Measurements from ENCODE around the gene CHST12. TPM values are rescaled to one million over a fixed set of nuclear protein-coding genes. Genes with fewer than 3 reads are reported as not detected.

CHST12 gene
- total RNA-seq, 1 donor from 2014 or later: 18.5 TPM

DNA sequence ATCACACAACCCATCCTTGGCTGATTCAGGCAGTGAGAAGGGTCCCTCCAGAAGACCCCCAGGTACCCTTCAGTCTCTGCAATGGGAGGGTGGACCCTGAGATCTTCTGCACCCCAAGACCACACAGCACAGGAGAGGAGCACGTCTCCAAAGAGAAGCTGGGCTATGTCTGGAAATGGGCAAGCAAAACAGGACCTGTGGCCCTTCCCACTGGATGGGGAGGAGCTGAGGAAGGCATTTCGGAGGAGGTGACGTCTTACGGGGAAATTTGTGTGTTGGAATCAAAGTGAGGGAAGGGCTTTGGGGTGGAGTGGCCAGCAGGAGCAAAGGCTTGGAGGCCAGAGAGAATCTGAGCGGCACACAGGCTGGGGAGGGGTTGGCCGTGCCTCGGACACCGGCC, 56.3 kb downstream of the CHST12 start:
- H3K27ac Mint-ChIP-seq (ENCODE audit: unreplicated experiment): no peak overlapping the region

DNA sequence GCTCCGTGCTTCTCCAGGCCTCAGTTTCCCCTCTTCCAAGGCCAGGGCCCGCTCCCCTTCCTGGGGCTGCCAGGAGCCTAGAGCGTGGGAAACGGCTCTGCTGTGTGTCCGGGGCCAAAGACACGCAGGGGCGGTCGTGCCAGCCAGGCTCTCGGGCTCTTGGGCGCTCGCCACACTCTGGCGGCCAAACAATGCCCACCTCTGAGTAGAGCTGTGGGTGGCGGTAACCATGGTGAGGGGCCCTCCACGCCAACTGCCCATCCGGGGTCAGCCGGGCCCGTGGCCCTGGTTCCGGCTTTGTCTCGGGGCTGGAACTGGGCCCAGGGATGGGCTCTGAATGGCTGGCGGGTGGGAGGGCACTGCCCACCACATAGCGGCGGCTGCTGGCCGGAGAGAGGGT, 56.8 kb downstream of the CHST12 start:
- H3K27ac Mint-ChIP-seq (ENCODE audit: unreplicated experiment): no peak overlapping the region
- TF ChIP-seq, protein P1, sequence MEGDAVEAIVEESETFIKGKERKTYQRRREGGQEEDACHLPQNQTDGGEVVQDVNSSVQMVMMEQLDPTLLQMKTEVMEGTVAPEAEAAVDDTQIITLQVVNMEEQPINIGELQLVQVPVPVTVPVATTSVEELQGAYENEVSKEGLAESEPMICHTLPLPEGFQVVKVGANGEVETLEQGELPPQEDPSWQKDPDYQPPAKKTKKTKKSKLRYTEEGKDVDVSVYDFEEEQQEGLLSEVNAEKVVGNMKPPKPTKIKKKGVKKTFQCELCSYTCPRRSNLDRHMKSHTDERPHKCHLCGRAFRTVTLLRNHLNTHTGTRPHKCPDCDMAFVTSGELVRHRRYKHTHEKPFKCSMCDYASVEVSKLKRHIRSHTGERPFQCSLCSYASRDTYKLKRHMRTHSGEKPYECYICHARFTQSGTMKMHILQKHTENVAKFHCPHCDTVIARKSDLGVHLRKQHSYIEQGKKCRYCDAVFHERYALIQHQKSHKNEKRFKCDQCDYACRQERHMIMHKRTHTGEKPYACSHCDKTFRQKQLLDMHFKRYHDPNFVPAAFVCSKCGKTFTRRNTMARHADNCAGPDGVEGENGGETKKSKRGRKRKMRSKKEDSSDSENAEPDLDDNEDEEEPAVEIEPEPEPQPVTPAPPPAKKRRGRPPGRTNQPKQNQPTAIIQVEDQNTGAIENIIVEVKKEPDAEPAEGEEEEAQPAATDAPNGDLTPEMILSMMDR (IDR thresholded peaks at IDR 0.05; ENCODE audit: insufficient read depth, low read depth, low read length): no peak
- TF ChIP-seq EZH2 (IDR thresholded peaks at IDR 0.05; ENCODE audit: insufficient read depth, low read length): no peak

More for the DNA sequence above, 56.3 kb downstream of the CHST12 start:
- Mint-ChIP-seq H3K4me3 (ENCODE audit: unreplicated experiment) (no peak overlapping the region), H3K4me1 (ENCODE audit: low read depth, unreplicated experiment) (no peaks in the 10 kb centered on the region), H3K27me3 (ENCODE audit: low read depth, unreplicated experiment) (no peaks in the 10 kb centered on the region), H3K9me3 (ENCODE audit: unreplicated experiment) (peaks cover 8% of the 10 kb centered on the region), H3K36me3 (ENCODE audit: low read depth, unreplicated experiment) (no peaks in the 10 kb centered on the region)
- Histone ChIP-seq H3K27me3 (ENCODE audit: insufficient read depth, low read length) (no peaks in the 10 kb centered on the region), H3K27ac (ENCODE audit: low read depth, low read length) (no peak overlapping the region), H3K9ac (ENCODE audit: low read length) (no peak overlapping the region), H3K4me2 (ENCODE audit: low read length) (no peak overlapping the region), H3K4me3 (ENCODE audit: insufficient read depth, low read depth, low read length) (no peak overlapping the region), H3K79me2 (ENCODE audit: insufficient read depth, low read length) (no peaks in the 10 kb centered on the region), H2AFZ (ENCODE audit: low read depth, low read length) (no peak overlapping the region), H3K36me3 (ENCODE audit: insufficient read depth, low read length) (no peaks in the 10 kb centered on the region), H4K20me1 (ENCODE audit: insufficient read depth, low read length) (no peaks in the 10 kb centered on the region), H3K9me3 (ENCODE audit: insufficient read depth, low read depth, low read length) (no peaks in the 10 kb centered on the region), H3K4me1 (ENCODE audit: insufficient read depth, low read length) (peaks cover 12% of the 10 kb centered on the region)
- DNase-seq (ENCODE audit: low read depth) (no peak), FAIRE-seq (no peak)
- no peak for TF ChIP-seq EZH2 (IDR thresholded peaks at IDR 0.05; ENCODE audit: insufficient read depth, low read length)
- TF ChIP-seq, protein P1 (IDR thresholded peaks at IDR 0.05; ENCODE audit: insufficient read depth, low read depth, low read length): no peak

DNA sequence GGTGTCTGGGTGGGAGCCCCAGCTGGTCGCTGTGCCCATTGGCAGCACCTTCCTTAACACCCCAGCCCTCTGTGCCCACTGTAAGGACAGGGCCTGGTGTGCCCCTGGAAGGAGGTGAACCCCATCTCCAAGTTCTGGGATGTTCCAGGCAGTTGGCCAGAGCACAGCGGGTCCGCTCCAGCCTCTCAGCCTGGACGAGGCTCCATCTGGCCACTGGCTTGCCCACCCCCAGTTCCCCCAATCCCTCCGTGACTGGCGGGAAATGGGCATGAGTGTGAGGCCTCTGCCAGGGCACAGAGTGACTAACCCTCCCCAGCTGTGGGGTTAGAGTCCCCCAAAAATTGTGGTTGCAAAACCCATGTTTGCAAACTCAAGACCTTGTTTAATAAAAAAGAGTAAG, 57.2 kb downstream of the CHST12 start:
- no peak overlapping the region for H3K27ac Mint-ChIP-seq (ENCODE audit: unreplicated experiment)
- no peak for FAIRE-seq
- Histone ChIP-seq H3K27ac (ENCODE audit: low read depth, low read length) (no peak overlapping the region), H3K9me3 (ENCODE audit: insufficient read depth, low read depth, low read length) (no peaks in the 10 kb centered on the region), H3K4me1 (ENCODE audit: insufficient read depth, low read length) (peaks cover 12% of the 10 kb centered on the region), H3K4me2 (ENCODE audit: low read length) (no peak overlapping the region), H3K79me2 (ENCODE audit: insufficient read depth, low read length) (no peaks in the 10 kb centered on the region), H3K4me3 (ENCODE audit: insufficient read depth, low read depth, low read length) (no peak overlapping the region), H2AFZ (ENCODE audit: low read depth, low read length) (no peak overlapping the region), H4K20me1 (ENCODE audit: insufficient read depth, low read length) (no peaks in the 10 kb centered on the region), H3K9ac (ENCODE audit: low read length) (no peak overlapping the region), H3K27me3 (ENCODE audit: insufficient read depth, low read length) (no peaks in the 10 kb centered on the region), H3K36me3 (ENCODE audit: insufficient read depth, low read length) (no peaks in the 10 kb centered on the region)
- no peaks in the 10 kb centered on the region for H3K4me1 Mint-ChIP-seq (ENCODE audit: low read depth, unreplicated experiment)
- TF ChIP-seq, protein P1 (IDR thresholded peaks at IDR 0.05; ENCODE audit: insufficient read depth, low read depth, low read length): no peak
- TF ChIP-seq EZH2 (IDR thresholded peaks at IDR 0.05; ENCODE audit: insufficient read depth, low read length): no peak
- H3K9me3 Mint-ChIP-seq (ENCODE audit: unreplicated experiment): peaks cover 5% of the 10 kb centered on the region
- DNase-seq (ENCODE audit: low read depth): no peak
- H3K27me3 Mint-ChIP-seq (ENCODE audit: low read depth, unreplicated experiment): no peaks in the 10 kb centered on the region
- no peaks in the 10 kb centered on the region for H3K36me3 Mint-ChIP-seq (ENCODE audit: low read depth, unreplicated experiment)
- no peak overlapping the region for H3K4me3 Mint-ChIP-seq (ENCODE audit: unreplicated experiment)

More for the DNA sequence above, 56.8 kb downstream of the CHST12 start:
- no peak overlapping the region for H3K9ac ChIP-seq (ENCODE audit: low read length)
- H3K4me3 ChIP-seq (ENCODE audit: insufficient read depth, low read depth, low read length): no peak overlapping the region
- peaks cover 12% of the 10 kb centered on the region for H3K4me1 ChIP-seq (ENCODE audit: insufficient read depth, low read length)
- Mint-ChIP-seq H3K36me3 (ENCODE audit: low read depth, unreplicated experiment) (no peaks in the 10 kb centered on the region), H3K4me1 (ENCODE audit: low read depth, unreplicated experiment) (no peaks in the 10 kb centered on the region), H3K4me3 (ENCODE audit: unreplicated experiment) (no peak overlapping the region), H3K9me3 (ENCODE audit: unreplicated experiment) (peaks cover 6% of the 10 kb centered on the region), H3K27me3 (ENCODE audit: low read depth, unreplicated experiment) (no peaks in the 10 kb centered on the region)
- H3K27ac ChIP-seq (ENCODE audit: low read depth, low read length): no peak overlapping the region
- no peak overlapping the region for H3K4me2 ChIP-seq (ENCODE audit: low read length)
- no peaks in the 10 kb centered on the region for H4K20me1 ChIP-seq (ENCODE audit: insufficient read depth, low read length)
- no peak overlapping the region for H2AFZ ChIP-seq (ENCODE audit: low read depth, low read length)
- no peaks in the 10 kb centered on the region for H3K27me3 ChIP-seq (ENCODE audit: insufficient read depth, low read length)
- no peaks in the 10 kb centered on the region for H3K79me2 ChIP-seq (ENCODE audit: insufficient read depth, low read length)
- no peaks in the 10 kb centered on the region for H3K36me3 ChIP-seq (ENCODE audit: insufficient read depth, low read length)
- FAIRE-seq (no peak), DNase-seq (ENCODE audit: low read depth) (no peak)
- H3K9me3 ChIP-seq (ENCODE audit: insufficient read depth, low read depth, low read length): no peaks in the 10 kb centered on the region

Data from astrocyte (in vitro differentiated cells and primary cell).